D721Med (cell line): Measurements from ENCODE around the gene CPA3.

Experiments
- DNase-seq: peaks from one replicate; pipeline ENCODE4 v3.0.0; 2011; ENCODE audit warnings: low spot score; ENCODE audit not compliant: insufficient read length
- FAIRE-seq: peaks from 2 replicates; lab custom pipeline; 2011; peaks lifted over from hg19 to GRCh38; lab: Jason Lieb, UNC
- CTCF ChIP-seq: IDR thresholded peaks from 2 replicates; pipeline ENCODE4 v1.5.1; 2012; ENCODE audit warnings: mild to moderate bottlenecking, control low read depth; ENCODE audit not compliant: insufficient read depth; ENCODE audit errors: missing control alignments

Gene CPA3

GRCh38 chr3:148845756-148846395, 19.2 kb upstream of the CPA3 start:
- DNase-seq (no peak), FAIRE-seq (no peak)
- TF ChIP-seq CTCF: no peak

- no peak for TF ChIP-seq CTCF
These were observed 17.7 kb upstream of the CPA3 start for GRCh38 chr3:148847351-148847750.

GRCh38 chr3:148848410-148848809, 16.7 kb upstream of the CPA3 start:
- no peak for DNase-seq
- no peak for TF ChIP-seq CTCF
- no peak for FAIRE-seq

More at GRCh38 chr3:148847351-148847750, 17.7 kb upstream of the CPA3 start:
- FAIRE-seq: no peak
- no peak for DNase-seq

GRCh38 chr3:148852271-148852992, 12.7 kb upstream of the CPA3 start:
- FAIRE-seq: no peak
- TF ChIP-seq CTCF: no peak
- DNase-seq: no peak

- TF ChIP-seq CTCF: no peak
- FAIRE-seq (no peak), DNase-seq (no peak)
These were observed 12.0 kb upstream of the CPA3 start for GRCh38 chr3:148853076-148853475.

- FAIRE-seq (no peak), DNase-seq (no peak)
- no peak for TF ChIP-seq CTCF
These were observed 11.0 kb upstream of the CPA3 start for GRCh38 chr3:148854061-148854460.

GRCh38 chr3:148856384-148856783, 8.7 kb upstream of the CPA3 start:
- TF ChIP-seq CTCF: no peak
- no peak for DNase-seq
- no peak for FAIRE-seq
